HEK293T (cell line): ENCODE data around the gene DNAH10.

Experiments used
- BHLHE40 ChIP-seq: fragments of 450-650 bp; IDR thresholded peaks from 2 replicates; pipeline ENCODE4 v1.6.1; 2016; ENCODE audit warnings: mild to moderate bottlenecking, moderate library complexity, borderline replicate concordance
- L3MBTL2 ChIP-seq: fragments of 450-650 bp; conservative IDR thresholded peaks from 2 replicates; pipeline ENCODE4 v1.6.1; 2016; ENCODE audit warnings: mild to moderate bottlenecking
- LEF1 ChIP-seq: fragments of 450-650 bp; IDR thresholded peaks from 2 replicates; pipeline ENCODE4 v1.6.1; 2017; ENCODE audit warnings: mild to moderate bottlenecking, borderline replicate concordance
- NFRKB ChIP-seq: fragments of 450-650 bp; IDR thresholded peaks from 2 replicates; pipeline ENCODE4 v1.6.1; 2016; ENCODE audit warnings: mild to moderate bottlenecking, moderate library complexity
- SUZ12 ChIP-seq: fragments of 450-650 bp; IDR thresholded peaks from 2 replicates; pipeline ENCODE4 v1.6.1; 2016; ENCODE audit warnings: mild to moderate bottlenecking
- TARDBP ChIP-seq: fragments of 450-650 bp; IDR thresholded peaks from 2 replicates; pipeline ENCODE4 v1.6.1; 2016
- ZNF384 ChIP-seq: fragments of 450-650 bp; IDR thresholded peaks from 2 replicates; pipeline ENCODE4 v1.6.1; 2016

- TF ChIP-seq TARDBP, result no peak
- TF ChIP-seq NFRKB, result no peak
- no peak for TF ChIP-seq L3MBTL2
- no peak for TF ChIP-seq SUZ12
- no peak for TF ChIP-seq ZNF384
- no peak for TF ChIP-seq LEF1
- TF ChIP-seq BHLHE40, result no peak
Measured at GRCh38 chr12:123790905-123791467, 28.9 kb downstream of the DNAH10 start.
